Measurements from ENCODE around the gene NR2F1-AS1.

The NR2F1-AS1 gene

GRCh38 chr5:93592883-93593282 is 11.9 kb upstream of the NR2F1-AS1 start:
- no peak for TF ChIP-seq CREB5 (CRISPR knock-in tag; IDR thresholded peaks at IDR 0.05; ENCODE audit: low read depth)
- no peak for TF ChIP-seq GLIS3 (CRISPR knock-in tag; IDR thresholded peaks at IDR 0.05)
- TF ChIP-seq PPARA (CRISPR knock-in tag; IDR thresholded peaks at IDR 0.05; ENCODE audit: borderline replicate concordance): no peak
- no peak for TF ChIP-seq RARB (CRISPR knock-in tag; IDR thresholded peaks at IDR 0.05)
- no peak for TF ChIP-seq TSHZ2 (CRISPR knock-in tag; IDR thresholded peaks at IDR 0.05)
- TF ChIP-seq OSR1 (CRISPR knock-in tag; IDR thresholded peaks at IDR 0.05): no peak
- no peak for TF ChIP-seq TCF4 (CRISPR knock-in tag; IDR thresholded peaks at IDR 0.05; ENCODE audit: borderline replicate concordance)
- no peak for TF ChIP-seq SNAI2 (CRISPR knock-in tag; IDR thresholded peaks at IDR 0.05)
- no peak for TF ChIP-seq ZFP30 (CRISPR knock-in tag; IDR thresholded peaks at IDR 0.05)
- no peak for TF ChIP-seq ZNF70 (CRISPR knock-in tag; IDR thresholded peaks at IDR 0.05)
- ATAC-seq: no peak

GRCh38 chr5:93591323-93591945 is 10.4 kb upstream of the NR2F1-AS1 start:
- ATAC-seq: no peak
- no peak for TF ChIP-seq CSRNP3 (CRISPR knock-in tag; IDR thresholded peaks at IDR 0.05)
- no peak for TF ChIP-seq ESRRG (CRISPR knock-in tag; IDR thresholded peaks at IDR 0.05)
- no peak for TF ChIP-seq TSHZ2 (CRISPR knock-in tag; IDR thresholded peaks at IDR 0.05)
- no peak for TF ChIP-seq ZFP3 (CRISPR knock-in tag; IDR thresholded peaks at IDR 0.05)
- no peak for TF ChIP-seq ZNF8 (CRISPR knock-in tag; IDR thresholded peaks at IDR 0.05)
- no peak for TF ChIP-seq ARNTL (CRISPR knock-in tag; IDR thresholded peaks at IDR 0.05; ENCODE audit: borderline replicate concordance, low read depth)
- no peak for TF ChIP-seq ZC3H10 (CRISPR knock-in tag; IDR thresholded peaks at IDR 0.05)
- no peak for TF ChIP-seq ZNF565 (CRISPR knock-in tag; conservative IDR thresholded peaks at IDR 0.05; ENCODE audit: low read depth)
- no peak for TF ChIP-seq ZFP30 (CRISPR knock-in tag; IDR thresholded peaks at IDR 0.05)
- TF ChIP-seq PATZ1 (CRISPR knock-in tag; IDR thresholded peaks at IDR 0.05; ENCODE audit: borderline replicate concordance): no peak
- TF ChIP-seq ZNF70 (CRISPR knock-in tag; IDR thresholded peaks at IDR 0.05): no peak
- no peak for TF ChIP-seq ISL1 (CRISPR knock-in tag; IDR thresholded peaks at IDR 0.05)
- TF ChIP-seq RARB (CRISPR knock-in tag; IDR thresholded peaks at IDR 0.05): no peak
- TF ChIP-seq POU6F1 (CRISPR knock-in tag; IDR thresholded peaks at IDR 0.05; ENCODE audit: borderline replicate concordance, low read depth): no peak
- no peak for TF ChIP-seq PPARA (CRISPR knock-in tag; IDR thresholded peaks at IDR 0.05; ENCODE audit: borderline replicate concordance)
- no peak for TF ChIP-seq OSR1 (CRISPR knock-in tag; IDR thresholded peaks at IDR 0.05)
- TF ChIP-seq TCF4 (CRISPR knock-in tag; IDR thresholded peaks at IDR 0.05; ENCODE audit: borderline replicate concordance): no peak
- TF ChIP-seq BACH2 (CRISPR knock-in tag; IDR thresholded peaks at IDR 0.05; ENCODE audit: borderline replicate concordance): no peak
- TF ChIP-seq TOX (CRISPR knock-in tag; IDR thresholded peaks at IDR 0.05; ENCODE audit: borderline replicate concordance): no peak
- TF ChIP-seq CREB5 (CRISPR knock-in tag; IDR thresholded peaks at IDR 0.05; ENCODE audit: low read depth): no peak
